Suprapubic skin (tissue), 4 donors: ENCODE results near the gene TXNIP.

Source experiments
- CTCF ChIP-seq, 2 donors: fragments of 200-600 bp in 1 of 2; fragments of 450-650 bp in 1 of 2; sonication (generic) in 1 of 2; IDR thresholded peaks; one replicate each; pipeline ENCODE4 v1.5.1; 2016 to 2019; ENCODE audit warnings: antibody characterized with exemption in 2 of 2, mild to moderate bottlenecking in 1 of 2, moderate library complexity in 1 of 2
- EP300 ChIP-seq: sonication (generic); formaldehyde crosslinking; IDR thresholded peaks from one replicate; pipeline ENCODE4 v1.6.1; 2017; ENCODE audit warnings: antibody characterized with exemption
- POLR2A ChIP-seq, 2 donors: fragments of 450-650 bp; IDR thresholded peaks; one replicate each; pipeline ENCODE4 v1.6.1; 2017; ENCODE audit warnings: antibody characterized with exemption in 2 of 2, mild to moderate bottlenecking in 2 of 2, moderate library complexity in 2 of 2
- POLR2AphosphoS5 ChIP-seq, 3 donors: sonication (generic); formaldehyde crosslinking; IDR thresholded peaks; one replicate each; pipeline ENCODE4 v1.6.1; 2017; ENCODE audit warnings: antibody characterized with exemption in 3 of 3

- no peak for TF ChIP-seq POLR2A (IDR thresholded peaks at IDR 0.05)
- TF ChIP-seq EP300 = no peak
- no peak for TF ChIP-seq CTCF (IDR thresholded peaks at IDR 0.05)
- TF ChIP-seq POLR2AphosphoS5 (IDR thresholded peaks at IDR 0.05) = no peak
Measured at GRCh38 chr1:146010126-146010738, 13.9 kb upstream of the TXNIP start.
